SW480 (cell line): ENCODE measurements around the gene PLA2G4D.

Source experiments
- DNase-seq: peaks from one replicate; pipeline ENCODE4 v3.0.0-alpha.2; 2016; ENCODE audit warnings: low spot score

Gene PLA2G4D

GRCh38 chr15:42070279-42070975, 23.9 kb downstream of the PLA2G4D start:
- no peak for DNase-seq

- no peak for DNase-seq
Measured at GRCh38 chr15:42069496-42070278, 24.7 kb downstream of the PLA2G4D start.

GRCh38 chr15:42069025-42069424, 25.3 kb downstream of the PLA2G4D start:
- DNase-seq = no peak

- no peak for DNase-seq
Measured at GRCh38 chr15:42068601-42069000, 25.8 kb downstream of the PLA2G4D start.

- no peak for DNase-seq
Measured at GRCh38 chr15:42066764-42067415, 27.5 kb downstream of the PLA2G4D start.

- no peak for DNase-seq
Measured at GRCh38 chr15:42065468-42065867, 28.9 kb downstream of the PLA2G4D start.

GRCh38 chr15:42065033-42065432, 29.3 kb downstream of the PLA2G4D start:
- DNase-seq = peak; percentile 60

GRCh38 chr15:42064271-42064670, 30.1 kb downstream of the PLA2G4D start:
- DNase-seq = no peak

GRCh38 chr15:42063122-42063848, 31.1 kb downstream of the PLA2G4D start:
- no peak for DNase-seq

GRCh38 chr15:42062284-42062806, 32.0 kb downstream of the PLA2G4D start:
- DNase-seq = no peak

GRCh38 chr15:42060797-42061196, 33.6 kb downstream of the PLA2G4D start:
- no peak for DNase-seq

- no peak for DNase-seq
Measured at GRCh38 chr15:42060477-42060763, 33.9 kb downstream of the PLA2G4D start.

GRCh38 chr15:42059661-42060476, 34.5 kb downstream of the PLA2G4D start:
- no peak for DNase-seq

GRCh38 chr15:42058791-42059190, 35.6 kb downstream of the PLA2G4D start:
- DNase-seq = no peak

GRCh38 chr15:42057799-42058646, 36.3 kb downstream of the PLA2G4D start:
- no peak for DNase-seq

- DNase-seq = peak; percentile 93
Measured at GRCh38 chr15:42056934-42057798, 37.2 kb downstream of the PLA2G4D start.

- DNase-seq = no peak
Measured at GRCh38 chr15:42053914-42054313, 40.4 kb downstream of the PLA2G4D start.

- DNase-seq = no peak
Measured at GRCh38 chr15:42053010-42053409, 41.4 kb downstream of the PLA2G4D start.

- no peak for DNase-seq
Measured at GRCh38 chr15:42050484-42051255, 43.7 kb downstream of the PLA2G4D start.
